CD4-positive, alpha-beta T cell (primary cell): ENCODE results near the gene CDH22. TPM values are rescaled to one million over a fixed set of nuclear protein-coding genes. Genes with fewer than 3 reads are reported as not detected.

Experiments
- ATAC-seq: fragments of 200-7000 bp; cut with Tn5 transposase; one replicate; pipeline ENCODE4 v1.10.0; 2022; ENCODE audit warnings: mild to moderate bottlenecking; ENCODE audit not compliant: poor library complexity
- CTCF ChIA-PET: fragments of 350-600 bp; sonication (Branson Sonifier 250); formaldehyde crosslinking; loops from one replicate; lab custom pipeline; 2021; ENCODE audit warnings: antibody characterized with exemption, inconsistent platforms; lab: Charles Lee
- POLR2A ChIA-PET: fragments of 350-600 bp; sonication (Branson Sonifier 250); formaldehyde crosslinking; loops from one replicate; lab custom pipeline; 2021; ENCODE audit warnings: antibody characterized with exemption, inconsistent platforms; lab: Charles Lee
- DNase-seq, 14 experiments: peaks; one replicate each; pipeline ENCODE4 v3.0.0-alpha.2; 2013 to 2020; ENCODE audit warnings: mixed read lengths in 2 of 14
- H3K27ac ChIP-seq, 2 donors: one replicate each; pipeline versions ENCODE4 v1.5.1 to v1.7.0; 2013; ENCODE audit warnings: low read length in 2 of 2, low read depth in 1 of 2, mild to moderate bottlenecking in 1 of 2
- H3K27me3 ChIP-seq, 2 experiments: 1 replicate in 1 of 2; 2 replicates in 1 of 2; pipeline versions ENCODE4 v1.6.1 to v1.7.0; 2013; ENCODE audit warnings: low read length in 2 of 2, control low read depth in 1 of 2, mild to moderate bottlenecking in 1 of 2, moderate library complexity in 1 of 2; ENCODE audit not compliant: insufficient read depth in 2 of 2, control insufficient read depth in 1 of 2
- H3K36me3 ChIP-seq: one replicate; pipeline ENCODE4 v1.6.1; 2013; ENCODE audit warnings: low read length, control low read depth; ENCODE audit not compliant: insufficient read depth
- H3K4me1 ChIP-seq: one replicate; pipeline ENCODE4 v1.6.1; 2013; ENCODE audit warnings: low read length, control low read depth; ENCODE audit not compliant: insufficient read depth
- H3K4me3 ChIP-seq: one replicate; pipeline ENCODE4 v1.5.1; 2013; ENCODE audit warnings: mild to moderate bottlenecking, low read length, moderate library complexity
- H3K9me3 ChIP-seq, 2 experiments: 1 replicate in 1 of 2; 2 replicates in 1 of 2; pipeline versions ENCODE4 v1.6.1 to v1.7.0; 2013; ENCODE audit warnings: low read length in 2 of 2, mild to moderate bottlenecking in 2 of 2, control low read depth in 1 of 2, moderate library complexity in 1 of 2; ENCODE audit not compliant: control insufficient read depth in 1 of 2, insufficient read depth in 1 of 2
- H3K27ac Mint-ChIP-seq: one replicate; pipeline ENCODE4 v1.8.0; 2020; ENCODE audit warnings: mixed read lengths
- H3K27me3 Mint-ChIP-seq: one replicate; pipeline ENCODE4 v1.8.0; 2021; ENCODE audit warnings: mixed read lengths
- H3K36me3 Mint-ChIP-seq: one replicate; pipeline ENCODE4 v1.8.0; 2021; ENCODE audit warnings: low read depth, mixed read lengths
- H3K4me1 Mint-ChIP-seq: one replicate; pipeline ENCODE4 v1.8.0; 2021; ENCODE audit warnings: low read depth, mixed read lengths
- H3K4me3 Mint-ChIP-seq: one replicate; pipeline ENCODE4 v1.8.0; 2020; ENCODE audit warnings: mild to moderate bottlenecking, mixed read lengths
- H3K9me3 Mint-ChIP-seq: one replicate; pipeline ENCODE4 v1.8.0; 2020; ENCODE audit warnings: mixed read lengths
- intact Hi-C, 2 experiments: fragments of 100-400 bp; cut with DNase I in 1 of 2; cut with micrococcal nuclease in 1 of 2; formaldehyde crosslinking; loops; one replicate each; pipeline versions ENCODE4 v1.15.1 to v1.9.0; 2023 to 2025; cut with DNase I, micrococcal nuclease
- total RNA-seq, 174 experiments: library from RNA in 2 of 174; stranded (reverse) in 2 of 174; gene quantifications; one replicate each; pipeline ENCODE4 v1.2.3 and lab custom pipeline; 2021 to 2026
- TF ChIP-seq, protein P1 (sequence below): fragments of 200-600 bp; IDR thresholded peaks from one replicate; pipeline ENCODE4 v1.8.0; 2022; ENCODE audit warnings: antibody characterized with exemption, mild to moderate bottlenecking

CDH22 gene
- total RNA-seq, 2 experiments from 2014 or later: not detected

DNA sequence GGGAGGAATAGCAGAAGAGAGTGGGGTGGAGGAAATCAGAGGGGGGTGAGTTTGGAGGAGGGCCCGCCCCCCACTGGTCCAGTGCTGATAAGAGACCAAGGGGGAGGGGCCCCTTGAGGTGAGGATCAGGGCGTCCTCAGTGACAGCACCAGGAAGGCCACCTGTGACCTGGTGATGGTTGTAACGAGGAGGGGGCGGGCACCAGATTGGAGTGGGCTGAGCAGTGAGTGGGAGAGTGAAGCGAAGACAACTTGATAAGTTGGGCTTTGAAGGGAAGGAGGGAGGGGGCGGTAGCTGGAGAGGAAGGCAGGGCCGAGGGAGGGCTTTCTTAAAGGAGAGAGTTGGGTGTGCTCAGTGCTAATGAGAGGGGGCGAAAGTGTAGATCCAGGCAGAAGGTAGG is 30.7 kb downstream of the CDH22 start:
- ChIA-PET CTCF (no interaction called here), POLR2A (no interaction called here)
- no peak for ATAC-seq
- Histone ChIP-seq H3K9me3 (peaks cover 0 to 7% of the 10 kb centered on the region in 2 experiments), H3K4me1 (no peaks in the 10 kb centered on the region), H3K27me3 (peaks cover 27 to 51% of the 10 kb centered on the region in 2 experiments), H3K4me3 (no peak overlapping the region), H3K27ac (no peak overlapping the region), H3K36me3 (no peaks in the 10 kb centered on the region)
- Mint-ChIP-seq H3K27me3 (peaks cover 77% of the 10 kb centered on the region), H3K4me1 (no peaks in the 10 kb centered on the region), H3K4me3 (no peak overlapping the region), H3K36me3 (no peaks in the 10 kb centered on the region), H3K9me3 (peaks cover 5% of the 10 kb centered on the region), H3K27ac (no peak overlapping the region)
- no peak for DNase-seq
- intact Hi-C loops: no loop called here
- TF ChIP-seq, protein P1, sequence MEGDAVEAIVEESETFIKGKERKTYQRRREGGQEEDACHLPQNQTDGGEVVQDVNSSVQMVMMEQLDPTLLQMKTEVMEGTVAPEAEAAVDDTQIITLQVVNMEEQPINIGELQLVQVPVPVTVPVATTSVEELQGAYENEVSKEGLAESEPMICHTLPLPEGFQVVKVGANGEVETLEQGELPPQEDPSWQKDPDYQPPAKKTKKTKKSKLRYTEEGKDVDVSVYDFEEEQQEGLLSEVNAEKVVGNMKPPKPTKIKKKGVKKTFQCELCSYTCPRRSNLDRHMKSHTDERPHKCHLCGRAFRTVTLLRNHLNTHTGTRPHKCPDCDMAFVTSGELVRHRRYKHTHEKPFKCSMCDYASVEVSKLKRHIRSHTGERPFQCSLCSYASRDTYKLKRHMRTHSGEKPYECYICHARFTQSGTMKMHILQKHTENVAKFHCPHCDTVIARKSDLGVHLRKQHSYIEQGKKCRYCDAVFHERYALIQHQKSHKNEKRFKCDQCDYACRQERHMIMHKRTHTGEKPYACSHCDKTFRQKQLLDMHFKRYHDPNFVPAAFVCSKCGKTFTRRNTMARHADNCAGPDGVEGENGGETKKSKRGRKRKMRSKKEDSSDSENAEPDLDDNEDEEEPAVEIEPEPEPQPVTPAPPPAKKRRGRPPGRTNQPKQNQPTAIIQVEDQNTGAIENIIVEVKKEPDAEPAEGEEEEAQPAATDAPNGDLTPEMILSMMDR: no peak

GRCh38 chr20:46276531-46276930 is 31.8 kb downstream of the CDH22 start:
- peaks cover 79% of the 10 kb centered on the region for H3K27me3 Mint-ChIP-seq
- ATAC-seq (no peak), DNase-seq (no peak)
- H3K27me3 ChIP-seq: peaks cover 28 to 47% of the 10 kb centered on the region in 2 experiments
- ChIA-PET POLR2A (no interaction called here), CTCF (no interaction called here)
- TF ChIP-seq, protein P1: no peak
- no peak overlapping the region for H3K4me3 ChIP-seq
- H3K9me3 Mint-ChIP-seq: peaks cover 8% of the 10 kb centered on the region
- no peak overlapping the region for H3K4me3 Mint-ChIP-seq
- intact Hi-C loops: no loop called here
- no peak overlapping the region for H3K27ac Mint-ChIP-seq
- no peaks in the 10 kb centered on the region for H3K4me1 Mint-ChIP-seq
- H3K36me3 Mint-ChIP-seq: no peaks in the 10 kb centered on the region
- no peak overlapping the region for H3K27ac ChIP-seq
- H3K36me3 ChIP-seq: no peaks in the 10 kb centered on the region
- peaks cover 0 to 7% of the 10 kb centered on the region in 2 experiments for H3K9me3 ChIP-seq
- no peaks in the 10 kb centered on the region for H3K4me1 ChIP-seq

GRCh38 chr20:46275091-46275490 is 33.2 kb downstream of the CDH22 start:
- TF ChIP-seq, protein P1: no peak
- H3K27me3 Mint-ChIP-seq: peaks cover 80% of the 10 kb centered on the region
- no peaks in the 10 kb centered on the region for H3K36me3 ChIP-seq

More at GRCh38 chr20:46275091-46275490, 33.2 kb downstream of the CDH22 start:
- H3K36me3 Mint-ChIP-seq: no peaks in the 10 kb centered on the region
- ATAC-seq (no peak), DNase-seq (no peak)
- H3K4me1 Mint-ChIP-seq: no peaks in the 10 kb centered on the region
- CTCF ChIA-PET: no interaction called here
- intact Hi-C loops: no loop called here
- H3K27ac Mint-ChIP-seq: no peak overlapping the region
- H3K9me3 Mint-ChIP-seq: peaks cover 8% of the 10 kb centered on the region
- no peaks in the 10 kb centered on the region for H3K4me1 ChIP-seq
- H3K9me3 ChIP-seq: peaks cover 0 to 7% of the 10 kb centered on the region in 2 experiments
- no peak overlapping the region for H3K27ac ChIP-seq
- no peak overlapping the region for H3K4me3 ChIP-seq
- peaks cover 26 to 46% of the 10 kb centered on the region in 2 experiments for H3K27me3 ChIP-seq
- POLR2A ChIA-PET: no interaction called here
- H3K4me3 Mint-ChIP-seq: no peak overlapping the region
